Mammary epithelial cell (primary cell): ENCODE data around the gene PDCD2.

Experiments used
- CTCF ChIP-seq, 2 donors: IDR thresholded peaks in 1 of 2; conservative IDR thresholded peaks in 1 of 2; 2 replicates each; pipeline ENCODE4 v1.5.1; 2011 to 2012; ENCODE audit warnings: inconsistent platforms in 2 of 2, low read length in 2 of 2, mild to moderate bottlenecking in 2 of 2, control low read depth in 1 of 2, low read depth in 1 of 2; ENCODE audit not compliant: insufficient read depth in 1 of 2; ENCODE audit errors: extremely low read depth in 1 of 2
- EZH2 ChIP-seq: IDR thresholded peaks from 2 replicates; pipeline ENCODE4 v1.6.1; 2012; ENCODE audit warnings: low read length, inconsistent platforms, borderline replicate concordance

GRCh38 chr6:170554796-170555137 lies 29.7 kb downstream of the PDCD2 start:
- TF ChIP-seq EZH2 (no peak), CTCF (conservative IDR thresholded peaks at IDR 0.05 in 1 of 2, IDR thresholded peaks at IDR 0.05 in 1 of 2; ENCODE audit: extremely low read depth in 1 of 2, insufficient read depth in 1 of 2, low read depth in 1 of 2, low read length in 2 of 2) (no peak)
